SK-N-DZ (cell line): ENCODE results near the gene GNAT2.

Experiments
- DNase-seq: peaks from one replicate; pipeline ENCODE4 v3.0.0-alpha.2; 2015; ENCODE audit warnings: low spot score

The GNAT2 gene

DNA sequence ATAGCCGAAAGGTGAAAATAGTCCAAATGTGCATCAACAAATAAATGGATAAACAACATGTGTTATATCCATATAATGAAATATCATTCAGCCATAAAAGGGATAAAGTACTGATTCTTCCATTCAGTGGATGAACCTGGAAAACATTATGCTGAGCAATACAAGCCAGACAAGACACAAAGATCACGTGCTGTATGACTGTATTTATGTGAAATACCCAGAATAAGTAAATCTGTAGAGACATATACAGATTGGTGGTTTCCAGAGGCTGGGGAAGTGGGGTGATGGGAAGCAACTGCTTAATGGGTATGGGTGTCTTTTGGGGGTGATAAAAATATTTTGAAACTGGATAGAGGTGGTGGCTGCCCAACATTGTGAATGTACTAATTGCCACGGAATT lies 23.2 kb upstream of the GNAT2 start:
- DNase-seq: no peak

DNA sequence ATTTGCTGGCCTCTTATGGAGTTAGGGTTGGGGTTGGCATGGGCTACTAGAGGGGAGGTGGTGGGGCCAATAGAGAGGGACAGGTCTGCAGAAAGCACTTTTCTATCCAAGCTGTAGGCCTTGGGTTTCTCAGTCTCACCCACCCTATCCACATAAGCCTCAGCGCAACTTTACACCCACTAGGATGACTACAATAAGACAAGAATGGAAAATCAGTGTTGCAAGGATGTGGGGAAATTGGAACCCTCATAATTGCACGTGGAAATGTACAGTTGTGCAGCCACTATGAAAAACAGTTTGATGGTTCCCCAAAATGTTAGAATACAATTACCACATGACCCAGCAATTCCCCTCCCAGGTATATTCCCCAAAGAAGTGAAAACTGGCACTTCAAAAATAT lies 22.4 kb upstream of the GNAT2 start:
- no peak for DNase-seq

DNA sequence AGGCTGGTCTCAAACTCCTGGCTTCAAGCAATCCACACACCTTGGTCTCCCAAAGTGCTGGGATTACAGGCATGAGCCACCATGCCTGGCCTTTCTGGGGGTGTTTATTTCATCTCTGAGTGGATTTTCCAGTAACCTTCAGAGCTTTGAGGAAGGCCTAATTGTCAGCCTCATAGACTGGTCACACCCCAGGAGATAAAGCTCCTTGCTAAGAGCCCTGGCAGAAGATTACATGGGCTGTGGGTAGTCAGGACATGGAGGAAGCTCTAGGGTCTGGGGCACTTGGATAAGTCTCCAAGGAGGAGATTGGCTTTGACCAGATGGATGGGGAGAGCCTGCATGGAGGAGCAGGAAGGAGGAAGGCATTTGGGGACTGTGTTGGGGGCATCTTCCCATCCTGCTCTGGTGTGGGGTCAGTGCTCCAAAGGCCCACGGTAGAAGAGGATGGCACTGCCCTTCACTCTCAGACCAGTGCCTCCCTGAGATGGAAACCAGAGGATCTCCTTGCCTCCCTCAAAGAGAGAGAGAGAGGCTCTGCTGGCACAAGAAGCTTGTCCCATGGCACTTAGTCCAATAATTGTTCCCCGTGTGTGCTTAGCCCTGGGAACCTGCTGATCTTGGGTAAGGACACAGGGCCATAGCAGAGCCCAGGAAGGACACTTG lies 21.8 kb upstream of the GNAT2 start:
- no peak for DNase-seq

DNA sequence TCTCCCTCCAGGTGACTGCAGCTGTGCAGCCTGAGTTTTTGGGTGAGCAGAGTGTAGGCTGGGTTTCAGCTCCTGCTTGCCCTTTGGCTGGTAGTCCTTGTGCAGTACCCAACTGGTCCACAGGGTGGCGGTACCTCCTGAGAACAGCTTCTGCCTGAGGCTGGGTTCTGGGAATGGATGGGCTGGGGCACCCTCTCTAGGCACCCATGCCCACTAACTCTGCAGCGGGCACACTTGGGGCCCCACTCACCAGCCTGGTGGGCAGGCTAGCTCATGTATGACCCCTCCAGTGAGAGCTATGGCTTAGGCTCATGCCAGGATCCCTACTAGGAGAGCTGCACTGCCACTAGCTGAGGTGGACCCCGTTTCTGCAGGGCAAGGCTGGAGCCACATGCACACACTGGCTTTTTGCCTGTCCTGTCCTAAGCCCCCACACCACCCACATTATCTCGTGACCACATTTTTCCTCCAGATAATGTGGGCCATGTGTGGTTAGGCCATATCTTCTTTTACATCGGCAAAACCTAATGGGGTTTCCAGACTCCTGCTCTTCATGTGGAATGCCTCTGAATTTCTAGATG lies 21.0 kb upstream of the GNAT2 start:
- peak; percentile 75 for DNase-seq

DNA sequence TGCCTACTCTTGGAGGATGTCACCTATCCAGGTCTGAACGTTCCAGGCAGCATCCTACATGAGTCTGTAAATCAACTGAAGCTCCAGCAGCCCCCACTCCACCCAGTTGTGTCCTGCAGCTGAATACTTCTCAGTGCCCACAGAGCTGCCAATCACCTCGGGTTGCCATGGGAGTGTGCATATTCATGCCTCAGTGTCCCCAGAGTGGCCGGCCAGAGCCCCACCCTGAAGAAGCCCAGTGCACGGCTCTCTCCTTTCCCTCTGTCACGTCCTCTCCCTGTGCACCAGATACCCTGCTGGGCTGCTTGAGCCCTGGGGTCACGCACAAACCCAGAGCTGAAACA lies 20.4 kb upstream of the GNAT2 start:
- DNase-seq: no peak

DNA sequence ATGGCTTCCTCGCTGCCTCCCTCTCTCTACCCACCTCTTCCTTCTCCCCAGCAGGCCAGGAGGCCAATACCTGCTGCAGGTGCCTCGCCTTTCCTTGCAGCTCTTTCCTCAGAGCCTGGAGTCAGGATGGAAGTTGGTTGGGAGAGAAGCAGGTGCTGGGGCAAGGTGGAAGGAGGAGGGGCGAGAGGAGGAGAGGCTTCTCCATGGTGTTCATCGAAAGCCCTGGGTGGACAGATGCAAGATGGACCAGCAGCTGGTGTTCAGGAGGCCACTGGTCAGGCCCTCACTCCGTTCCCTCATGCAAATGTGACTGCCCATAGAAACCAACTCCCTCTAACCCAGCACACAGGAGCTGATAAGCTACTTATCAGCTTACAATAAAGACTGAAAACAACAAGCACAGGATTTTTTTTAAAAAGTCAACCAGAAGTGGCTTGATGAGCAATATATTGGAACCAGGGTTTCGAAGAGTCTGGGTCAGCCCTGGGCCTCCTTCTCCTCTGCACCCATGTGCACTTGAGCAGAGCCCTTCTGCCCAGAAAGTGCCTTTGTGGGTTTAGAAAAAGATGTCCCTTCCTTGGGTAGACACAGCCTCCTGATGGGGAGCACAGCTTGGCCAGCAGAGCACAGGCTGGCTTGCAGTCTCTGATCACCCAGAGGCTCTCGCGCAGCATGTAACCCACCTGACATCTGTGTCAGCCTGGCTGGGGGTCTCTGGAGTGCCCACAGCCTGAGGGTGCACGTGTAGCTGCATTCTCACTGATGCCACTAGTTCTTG lies 19.8 kb upstream of the GNAT2 start:
- DNase-seq: no peak

DNA sequence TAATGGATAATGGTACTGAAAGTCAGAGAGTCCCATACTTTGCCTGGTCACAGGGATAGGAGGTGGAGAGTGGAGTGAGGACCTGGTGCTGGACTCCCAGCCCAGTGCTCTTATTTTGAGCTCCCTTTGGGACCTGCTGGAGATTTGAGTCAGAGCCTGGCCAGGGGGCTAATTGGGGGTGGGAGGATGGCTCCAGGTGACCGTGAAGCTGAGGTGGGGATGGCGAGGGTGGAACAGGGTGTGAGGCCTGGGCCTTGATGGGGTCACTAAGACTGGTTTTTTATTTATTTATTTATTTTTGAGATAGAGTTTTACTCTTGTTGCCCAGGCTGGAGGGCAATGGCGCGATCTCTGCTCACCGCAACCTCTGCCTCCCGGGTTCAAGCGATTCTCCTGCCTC lies 18.0 kb upstream of the GNAT2 start:
- DNase-seq: no peak

GRCh38 chr1:109636201-109636952 lies 17.0 kb upstream of the GNAT2 start:
- no peak for DNase-seq

DNA sequence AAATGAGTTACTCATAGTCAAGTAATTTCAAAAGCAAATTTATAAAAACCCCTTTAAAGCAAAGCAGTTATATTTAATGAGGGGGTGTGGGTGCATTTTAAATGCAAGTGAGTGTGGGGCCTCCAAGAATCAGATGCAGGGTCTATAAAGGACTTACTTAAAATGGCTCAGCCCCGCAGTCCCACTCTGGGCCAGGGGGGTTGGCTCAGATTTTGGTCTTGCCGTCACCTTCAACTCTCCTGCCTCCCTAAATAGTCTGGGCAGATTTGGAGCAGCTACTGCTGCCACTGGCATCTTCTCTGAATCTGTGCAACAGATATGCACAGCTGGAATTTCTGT lies 16.4 kb upstream of the GNAT2 start:
- no peak for DNase-seq

- no peak for DNase-seq
These were observed 15.6 kb upstream of the GNAT2 start for GRCh38 chr1:109634771-109635750.

DNA sequence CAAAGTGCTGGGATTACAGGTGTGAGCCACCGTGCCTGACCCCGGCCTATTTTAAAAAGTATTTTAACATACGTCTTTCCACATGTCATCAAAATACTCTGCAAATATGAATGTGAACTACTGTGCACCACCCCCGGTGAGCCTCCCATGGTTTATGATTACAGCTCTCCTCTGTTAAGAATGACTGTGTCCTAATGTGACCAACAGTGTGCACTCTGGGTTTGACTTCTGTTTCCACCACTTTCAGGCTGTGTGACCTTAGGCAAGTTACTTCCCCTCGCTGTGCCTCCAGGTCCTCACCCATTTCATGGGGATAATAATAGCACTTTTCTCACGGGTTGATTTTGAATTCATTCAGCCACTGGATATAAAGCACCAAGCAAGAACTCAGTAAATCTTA lies 14.9 kb upstream of the GNAT2 start:
- no peak for DNase-seq

GRCh38 chr1:109632671-109633346 lies 13.4 kb upstream of the GNAT2 start:
- DNase-seq: peak; percentile 77

DNA sequence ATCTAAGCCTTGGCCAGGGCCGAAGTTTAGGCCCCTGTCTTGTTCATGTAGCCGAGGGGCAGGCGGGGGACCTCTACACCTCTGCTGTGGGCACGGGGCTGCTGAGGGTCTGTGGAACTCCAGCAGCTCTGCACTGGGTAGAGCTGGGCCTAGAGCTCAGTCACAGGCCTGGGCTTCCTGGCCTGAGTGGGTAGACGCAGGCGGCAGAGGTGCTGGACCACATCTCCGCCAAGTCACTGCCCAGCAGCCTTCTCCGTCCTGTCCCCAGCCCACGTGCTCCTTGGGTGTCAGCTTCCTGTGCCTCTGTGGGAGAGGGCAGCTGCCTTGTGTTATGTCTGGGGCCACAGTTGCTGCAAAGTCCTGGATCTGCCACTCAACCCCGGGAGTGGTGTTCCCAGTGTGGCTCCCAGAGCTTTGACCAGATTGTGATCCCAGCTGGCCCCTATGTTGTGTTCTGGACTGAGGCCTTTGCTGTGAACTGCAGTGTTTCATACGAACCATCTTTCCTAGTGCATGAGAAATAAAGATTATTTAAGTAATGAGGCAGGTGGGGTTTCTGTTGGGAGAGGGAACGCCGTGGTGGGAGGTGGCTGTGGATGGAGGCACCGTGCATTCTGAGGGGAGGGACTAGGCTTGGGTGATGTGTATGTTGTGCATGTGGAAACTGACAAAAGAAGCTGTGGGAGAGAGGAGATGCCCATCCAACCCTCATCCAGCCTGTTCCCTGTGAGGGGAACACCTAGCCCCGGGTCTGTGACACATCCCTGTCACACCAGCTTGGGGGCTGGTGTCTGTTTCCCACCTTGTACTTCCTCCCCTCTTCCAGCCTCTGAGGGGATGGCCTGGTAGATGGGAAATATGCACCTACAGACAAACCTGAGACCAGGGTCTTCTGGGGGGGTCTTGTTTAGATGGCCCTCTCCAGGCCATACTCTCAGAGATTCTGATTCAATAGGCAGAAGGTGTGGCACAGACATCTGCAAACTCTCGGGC lies 12.4 kb upstream of the GNAT2 start:
- DNase-seq: no peak

DNA sequence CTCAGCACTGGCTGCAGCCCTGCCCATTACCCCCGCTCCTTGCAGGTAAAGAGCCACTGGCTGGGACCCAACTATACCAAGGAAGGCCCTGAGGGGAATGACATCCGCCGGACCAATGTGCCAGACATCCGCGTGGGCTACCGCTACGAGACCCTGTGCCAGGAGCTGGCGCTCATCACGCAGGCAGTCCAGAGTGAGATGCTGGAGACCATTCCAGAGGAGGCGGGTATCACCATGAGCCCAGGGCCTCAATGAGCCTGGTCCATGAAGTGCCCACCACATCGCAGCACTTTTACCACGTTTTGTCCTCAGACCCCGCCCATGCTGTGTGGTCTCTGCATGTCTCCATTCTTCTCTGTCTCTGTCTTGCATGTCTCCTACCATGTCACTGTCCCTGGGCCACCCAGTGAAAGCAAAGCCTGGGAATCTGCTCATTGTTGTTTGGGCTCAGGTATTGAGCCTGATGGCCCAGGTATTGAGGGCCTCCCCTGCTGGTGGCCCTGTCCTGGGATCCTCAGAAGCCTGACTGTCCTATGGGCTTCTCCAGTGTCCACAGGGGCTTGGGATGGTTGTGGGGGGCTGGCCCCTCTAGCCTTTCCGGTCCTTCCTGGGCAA lies 11.6 kb upstream of the GNAT2 start:
- DNase-seq: no peak

DNA sequence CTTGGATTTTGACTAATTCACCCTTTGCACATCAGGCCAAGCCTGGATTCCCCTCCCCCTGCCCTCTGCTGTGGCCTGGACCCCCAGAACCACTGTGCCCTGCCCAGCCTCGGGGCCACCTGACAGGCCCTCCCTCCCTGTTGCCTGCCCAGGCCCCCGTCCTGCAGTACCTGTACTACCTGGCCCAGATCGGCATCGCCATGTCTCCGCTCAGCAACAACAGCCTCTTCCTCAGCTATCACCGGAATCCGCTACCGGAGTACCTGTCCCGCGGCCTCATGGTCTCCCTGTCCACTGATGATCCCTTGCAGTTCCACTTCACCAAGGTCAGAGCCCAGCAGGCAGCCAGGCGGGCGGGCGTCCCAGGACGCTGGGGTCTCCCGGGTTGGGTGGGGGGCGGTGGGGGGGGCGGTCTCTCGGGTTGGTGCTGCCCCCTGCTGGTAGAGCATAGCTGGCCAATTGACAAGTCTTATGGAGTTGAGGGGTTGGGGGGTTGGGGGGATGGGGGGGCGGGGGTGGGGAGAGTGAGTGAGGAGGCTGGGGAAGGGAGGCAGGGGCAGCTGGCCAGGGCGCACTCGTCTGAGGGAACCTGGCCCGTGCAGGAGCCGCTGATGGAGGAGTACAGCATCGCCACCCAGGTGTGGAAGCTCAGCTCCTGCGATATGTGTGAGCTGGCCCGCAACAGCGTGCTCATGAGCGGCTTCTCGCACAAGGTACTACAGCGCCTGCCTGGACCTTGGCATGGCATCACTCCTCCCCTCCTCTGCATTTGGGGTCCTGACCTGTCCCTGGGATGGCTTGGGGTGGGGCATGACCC lies 10.9 kb upstream of the GNAT2 start:
- no peak for DNase-seq

DNA sequence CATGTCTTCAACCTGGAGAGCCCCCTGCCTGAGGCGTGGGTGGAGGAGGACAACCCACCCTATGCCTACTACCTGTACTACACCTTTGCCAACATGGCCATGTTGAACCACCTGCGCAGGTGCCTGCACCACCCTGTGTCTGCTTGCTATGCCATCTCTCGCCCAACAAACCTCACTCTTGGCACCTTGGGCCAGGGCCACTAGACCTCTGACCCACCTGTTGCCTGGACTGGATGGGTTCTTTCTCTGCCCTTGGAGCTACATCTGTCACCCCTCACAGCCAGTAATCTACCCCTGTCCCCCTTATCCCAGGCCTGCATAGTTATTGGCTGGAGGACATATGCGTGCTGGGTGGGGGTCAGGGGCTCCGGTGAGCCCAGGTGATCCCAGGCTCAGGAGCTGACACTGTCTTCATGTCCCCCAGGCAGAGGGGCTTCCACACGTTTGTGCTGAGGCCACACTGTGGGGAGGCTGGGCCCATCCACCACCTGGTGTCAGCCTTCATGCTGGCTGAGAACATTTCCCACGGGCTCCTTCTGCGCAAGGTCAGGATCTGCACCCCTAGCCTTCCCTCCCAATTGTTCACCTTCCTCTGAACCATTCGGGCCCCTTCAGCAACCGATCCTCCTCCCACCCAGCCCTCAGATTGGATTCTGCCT lies 10.1 kb upstream of the GNAT2 start:
- no peak for DNase-seq

DNA sequence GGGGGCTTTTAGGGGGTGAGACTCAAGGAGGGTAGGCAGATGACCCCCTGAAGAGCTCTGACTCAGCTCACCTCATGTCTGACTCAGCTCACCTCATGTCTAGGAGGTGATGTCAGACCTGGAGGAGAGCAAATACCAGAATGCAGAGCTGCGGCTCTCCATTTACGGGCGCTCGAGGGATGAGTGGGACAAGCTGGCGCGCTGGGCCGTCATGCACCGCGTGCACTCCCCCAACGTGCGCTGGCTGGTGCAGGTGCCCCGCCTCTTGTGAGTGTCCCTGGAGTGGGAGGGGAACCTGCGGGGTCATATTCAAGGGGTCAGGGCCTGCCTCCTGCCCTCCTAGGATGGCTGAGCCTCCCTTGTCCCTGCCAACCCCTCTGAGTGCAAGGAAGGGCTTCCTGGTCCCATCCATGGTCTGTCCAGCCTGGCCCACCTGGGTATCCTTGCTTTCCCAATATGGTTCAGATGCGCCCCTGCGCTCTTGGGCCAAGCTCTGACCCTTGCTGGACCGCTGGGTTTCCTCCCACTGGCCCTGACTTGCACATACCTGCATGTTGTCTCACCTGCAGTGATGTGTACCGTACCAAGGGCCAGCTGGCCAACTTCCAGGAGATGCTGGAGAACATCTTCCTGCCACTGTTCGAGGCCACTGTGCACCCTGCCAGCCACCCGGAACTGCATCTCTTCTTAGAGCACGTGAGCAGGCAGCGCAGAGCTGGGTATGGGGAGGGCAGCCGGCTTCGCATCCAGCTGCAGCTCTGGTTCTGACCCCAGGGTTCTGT lies 9.3 kb upstream of the GNAT2 start:
- DNase-seq: no peak
